ENCODE results near the gene MAP1LC3B. TPM values are rescaled to one million over a fixed set of nuclear protein-coding genes. Genes with fewer than 3 reads are reported as not detected.

MAP1LC3B gene
- total RNA-seq, 1 donor from 2014 or later: 37.9 TPM

GRCh38 chr16:87438611-87438985 is 46.5 kb downstream of the MAP1LC3B start:
- peaks cover 11% of the 10 kb centered on the region for H3K36me3 Mint-ChIP-seq (ENCODE audit: low read depth)
- DNase-seq (ENCODE audit: low read depth, low spot score): no peak

GRCh38 chr16:87439926-87440325 is 47.8 kb downstream of the MAP1LC3B start:
- Mint-ChIP-seq H3K36me3 (ENCODE audit: low read depth) (peaks cover 20% of the 10 kb centered on the region), H3K9me3 (no peaks in the 10 kb centered on the region), H3K27ac (ENCODE audit: unreplicated experiment) (no peak overlapping the region), H3K4me3 (no peak overlapping the region), H3K27me3 (ENCODE audit: low read depth) (no peaks in the 10 kb centered on the region), H3K4me1 (peaks cover 6% of the 10 kb centered on the region)
- TF ChIP-seq CTCF (conservative IDR thresholded peaks at IDR 0.05): no peak
- no peak for DNase-seq (ENCODE audit: low read depth, low spot score)

More at GRCh38 chr16:87438611-87438985, 46.5 kb downstream of the MAP1LC3B start:
- Mint-ChIP-seq H3K9me3 (no peaks in the 10 kb centered on the region), H3K4me1 (peaks cover 6% of the 10 kb centered on the region), H3K27ac (ENCODE audit: unreplicated experiment) (no peak overlapping the region), H3K4me3 (no peak overlapping the region), H3K27me3 (ENCODE audit: low read depth) (no peaks in the 10 kb centered on the region)
- TF ChIP-seq CTCF (conservative IDR thresholded peaks at IDR 0.05): no peak

GRCh38 chr16:87441886-87442580 is 49.9 kb downstream of the MAP1LC3B start:
- no peak for TF ChIP-seq CTCF (conservative IDR thresholded peaks at IDR 0.05)
- H3K36me3 Mint-ChIP-seq (ENCODE audit: low read depth): peaks cover 27% of the 10 kb centered on the region
- no peak overlapping the region for H3K4me3 Mint-ChIP-seq
- no peaks in the 10 kb centered on the region for H3K27me3 Mint-ChIP-seq (ENCODE audit: low read depth)
- H3K4me1 Mint-ChIP-seq: no peaks in the 10 kb centered on the region
- H3K27ac Mint-ChIP-seq (ENCODE audit: unreplicated experiment): no peak overlapping the region
- no peak for DNase-seq (ENCODE audit: low read depth, low spot score)
- H3K9me3 Mint-ChIP-seq: peaks cover 3% of the 10 kb centered on the region

- TF ChIP-seq CTCF (conservative IDR thresholded peaks at IDR 0.05): no peak
- no peaks in the 10 kb centered on the region for H3K4me1 Mint-ChIP-seq
- no peak for DNase-seq (ENCODE audit: low read depth, low spot score)
- peaks cover 28% of the 10 kb centered on the region for H3K36me3 Mint-ChIP-seq (ENCODE audit: low read depth)
- H3K9me3 Mint-ChIP-seq: peaks cover 3% of the 10 kb centered on the region
- H3K27ac Mint-ChIP-seq (ENCODE audit: unreplicated experiment): no peak overlapping the region
- H3K4me3 Mint-ChIP-seq: no peak overlapping the region
- no peaks in the 10 kb centered on the region for H3K27me3 Mint-ChIP-seq (ENCODE audit: low read depth)
Measured at GRCh38 chr16:87442581-87442966, 50.4 kb downstream of the MAP1LC3B start.

GRCh38 chr16:87443016-87443415 is 50.9 kb downstream of the MAP1LC3B start:
- Mint-ChIP-seq H3K36me3 (ENCODE audit: low read depth) (peaks cover 32% of the 10 kb centered on the region), H3K27ac (ENCODE audit: unreplicated experiment) (no peak overlapping the region)

More at GRCh38 chr16:87443016-87443415, 50.9 kb downstream of the MAP1LC3B start:
- no peaks in the 10 kb centered on the region for H3K27me3 Mint-ChIP-seq (ENCODE audit: low read depth)
- no peak overlapping the region for H3K4me3 Mint-ChIP-seq
- DNase-seq (ENCODE audit: low read depth, low spot score): no peak
- peaks cover 3% of the 10 kb centered on the region for H3K9me3 Mint-ChIP-seq
- no peak for TF ChIP-seq CTCF (conservative IDR thresholded peaks at IDR 0.05)
- H3K4me1 Mint-ChIP-seq: no peaks in the 10 kb centered on the region

Measured in neural crest cell (in vitro differentiated cells).